ENCODE data around the gene SWT1.

SWT1 gene

DNA sequence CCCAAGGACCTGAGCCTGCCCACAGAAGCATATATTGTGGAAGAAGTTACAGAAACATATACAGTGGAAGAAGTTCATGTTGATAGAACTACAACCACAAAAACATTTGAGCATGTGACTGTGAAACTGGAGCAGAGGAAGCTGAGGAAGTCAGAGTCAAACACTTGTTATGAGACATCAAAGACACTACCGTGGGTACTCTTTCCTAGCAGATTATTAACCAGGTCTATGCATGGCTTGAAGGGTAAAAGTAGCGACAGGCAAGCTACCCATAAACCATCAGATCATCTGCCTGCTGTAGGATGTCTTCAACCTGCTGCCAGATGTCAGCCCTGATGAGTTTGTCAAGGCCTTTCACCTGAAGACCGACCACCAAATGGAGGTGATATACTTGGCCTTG lies 124.3 kb downstream of the SWT1 start:
- no peaks in the 10 kb centered on the region for H3K9me3 ChIP-seq (ENCODE audit: control insufficient read depth, low read length)
- H3K27ac ChIP-seq (ENCODE audit: insufficient read depth, low read depth, low read length, poor library complexity, severe bottlenecking), result no peak overlapping the region
- no peaks in the 10 kb centered on the region for H3K36me3 ChIP-seq (ENCODE audit: control insufficient read depth, insufficient read depth, low read length)
- no peak overlapping the region for H3K4me3 ChIP-seq (ENCODE audit: insufficient read depth, low read depth, low read length)
- 88 to 100% methylated on average over 3 of the region's 3 CpGs for WGBS, 2 experiments
- no peaks in the 10 kb centered on the region for H3K4me1 ChIP-seq (ENCODE audit: control insufficient read depth, insufficient read depth, low read length)
- H3K27me3 ChIP-seq (ENCODE audit: control insufficient read depth, insufficient read depth, low read length, poor library complexity, severe bottlenecking), result no peaks in the 10 kb centered on the region

DNA sequence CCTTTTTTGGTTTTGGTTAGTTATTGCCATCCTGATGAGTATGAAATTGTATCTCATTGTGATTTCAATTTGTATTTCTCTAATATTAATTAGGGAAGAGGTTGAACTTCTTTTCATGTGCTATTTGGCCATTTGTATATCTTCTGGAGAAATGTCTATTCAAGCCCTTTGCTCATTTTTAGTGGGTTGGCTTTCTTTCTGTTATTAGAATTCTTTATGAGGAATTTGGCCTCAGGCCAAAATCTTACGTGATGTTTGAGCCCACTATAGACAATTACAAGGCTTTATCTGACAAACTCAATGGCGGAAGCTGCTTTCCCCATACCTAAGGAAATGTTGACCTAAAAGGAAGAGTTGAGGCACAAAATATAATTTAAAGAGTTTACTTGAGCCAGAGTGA lies 127.1 kb downstream of the SWT1 start:
- 60 to 94% methylated on average over 1 to 2 of the region's 2 CpGs for WGBS, 2 experiments
- Histone ChIP-seq H3K9me3 (ENCODE audit: control insufficient read depth, low read length) (no peaks in the 10 kb centered on the region), H3K4me3 (ENCODE audit: insufficient read depth, low read depth, low read length) (no peak overlapping the region), H3K36me3 (ENCODE audit: control insufficient read depth, insufficient read depth, low read length) (no peaks in the 10 kb centered on the region), H3K27ac (ENCODE audit: insufficient read depth, low read depth, low read length, poor library complexity, severe bottlenecking) (no peak overlapping the region), H3K27me3 (ENCODE audit: control insufficient read depth, insufficient read depth, low read length, poor library complexity, severe bottlenecking) (no peaks in the 10 kb centered on the region), H3K4me1 (ENCODE audit: control insufficient read depth, insufficient read depth, low read length) (no peaks in the 10 kb centered on the region)

DNA sequence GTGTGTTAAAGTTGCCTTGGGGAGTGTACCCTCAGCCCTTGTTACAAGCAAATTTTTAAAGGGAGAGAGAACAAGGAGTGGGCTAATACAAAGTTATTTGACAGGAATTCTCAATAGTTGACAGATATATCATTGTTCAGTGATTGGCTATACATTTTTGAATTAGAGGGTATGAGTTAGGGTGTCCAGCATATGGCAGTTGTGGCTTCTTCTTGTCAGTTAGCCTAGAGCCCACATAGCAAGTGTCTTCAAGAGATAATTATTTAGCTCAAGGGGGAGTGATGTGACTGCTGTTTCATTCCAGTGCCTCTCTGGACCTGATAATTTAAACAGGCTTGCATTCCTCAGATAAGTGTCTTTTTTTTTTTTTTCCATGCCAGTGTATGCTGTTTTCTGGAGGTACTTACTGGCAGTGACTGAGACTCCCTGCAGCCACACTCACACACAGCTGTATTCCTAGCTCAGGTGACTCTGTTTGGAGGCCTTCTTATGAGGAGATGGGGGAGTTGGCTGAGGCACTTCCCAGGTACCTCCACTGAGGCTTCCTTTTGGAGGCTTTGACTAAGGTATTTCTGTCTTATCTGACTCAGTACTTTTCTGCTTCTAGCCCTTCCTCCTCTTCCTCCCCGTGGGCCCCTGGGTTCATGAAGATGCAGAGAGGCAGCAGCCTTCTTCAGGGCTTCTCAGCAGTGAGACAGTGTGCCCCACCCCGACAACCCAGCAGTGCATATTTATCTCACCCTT lies 127.7 kb downstream of the SWT1 start:
- Histone ChIP-seq H3K9me3 (ENCODE audit: control insufficient read depth, low read length) (no peaks in the 10 kb centered on the region), H3K36me3 (ENCODE audit: control insufficient read depth, insufficient read depth, low read length) (no peaks in the 10 kb centered on the region), H3K27me3 (ENCODE audit: control insufficient read depth, insufficient read depth, low read length, poor library complexity, severe bottlenecking) (no peaks in the 10 kb centered on the region), H3K27ac (ENCODE audit: insufficient read depth, low read depth, low read length, poor library complexity, severe bottlenecking) (no peak overlapping the region), H3K4me3 (ENCODE audit: insufficient read depth, low read depth, low read length) (no peak overlapping the region), H3K4me1 (ENCODE audit: control insufficient read depth, insufficient read depth, low read length) (no peaks in the 10 kb centered on the region)
- WGBS, 2 experiments, result 72 to 79% methylated on average over 2 of the region's 2 CpGs

DNA sequence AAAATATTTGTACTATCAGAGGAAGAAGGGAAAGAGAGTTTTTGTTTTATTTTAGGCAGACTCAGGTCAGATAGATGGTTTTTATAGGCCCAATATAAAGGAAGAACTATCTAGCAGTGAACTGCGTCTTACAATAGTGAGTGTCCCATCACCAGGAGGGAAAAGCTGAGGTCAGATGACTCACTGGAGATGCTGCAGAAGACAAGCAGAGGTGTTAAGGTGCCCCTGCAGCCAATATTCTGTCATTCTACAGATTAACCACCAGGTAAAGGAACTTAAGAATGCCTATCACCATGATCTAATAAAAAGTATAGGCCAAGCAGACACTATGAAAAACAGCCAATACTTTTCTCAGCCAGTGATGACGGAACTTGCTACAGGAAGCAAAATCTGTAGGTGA lies 130.5 kb downstream of the SWT1 start:
- H3K36me3 ChIP-seq (ENCODE audit: control insufficient read depth, insufficient read depth, low read length), result no peaks in the 10 kb centered on the region
- H3K27ac ChIP-seq (ENCODE audit: insufficient read depth, low read depth, low read length, poor library complexity, severe bottlenecking), result no peak overlapping the region
- no peaks in the 10 kb centered on the region for H3K27me3 ChIP-seq (ENCODE audit: control insufficient read depth, insufficient read depth, low read length, poor library complexity, severe bottlenecking)
- H3K4me1 ChIP-seq (ENCODE audit: control insufficient read depth, insufficient read depth, low read length), result no peaks in the 10 kb centered on the region
- H3K9me3 ChIP-seq (ENCODE audit: control insufficient read depth, low read length), result no peaks in the 10 kb centered on the region
- WGBS, 2 experiments, result 91 to 96% methylated on average over 2 of the region's 2 CpGs
- H3K4me3 ChIP-seq (ENCODE audit: insufficient read depth, low read depth, low read length), result no peak overlapping the region

DNA sequence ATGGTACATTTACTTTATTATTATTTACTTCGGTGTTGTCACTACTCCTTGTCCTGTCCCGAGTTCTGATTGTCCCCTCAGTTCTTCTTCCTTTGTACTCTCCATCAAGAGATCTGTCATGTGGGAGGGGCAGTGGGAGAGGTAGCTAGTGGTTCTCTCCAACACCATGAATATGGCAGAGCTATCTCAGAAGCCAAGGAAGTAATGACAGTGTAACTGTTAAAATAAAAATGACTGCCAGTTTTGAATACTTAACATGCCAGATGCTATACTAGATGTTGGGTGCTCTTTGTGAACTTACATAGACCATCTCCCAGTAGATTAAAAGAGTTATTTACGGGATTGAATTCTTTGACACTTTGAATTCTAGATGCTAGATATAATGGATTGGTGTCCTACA lies 131.5 kb downstream of the SWT1 start:
- Histone ChIP-seq H3K36me3 (ENCODE audit: control insufficient read depth, insufficient read depth, low read length) (no peaks in the 10 kb centered on the region), H3K9me3 (ENCODE audit: control insufficient read depth, low read length) (no peaks in the 10 kb centered on the region), H3K4me3 (ENCODE audit: insufficient read depth, low read depth, low read length) (no peak overlapping the region), H3K4me1 (ENCODE audit: control insufficient read depth, insufficient read depth, low read length) (no peaks in the 10 kb centered on the region), H3K27me3 (ENCODE audit: control insufficient read depth, insufficient read depth, low read length, poor library complexity, severe bottlenecking) (no peaks in the 10 kb centered on the region), H3K27ac (ENCODE audit: insufficient read depth, low read depth, low read length, poor library complexity, severe bottlenecking) (no peak overlapping the region)
- WGBS, 2 experiments, result 89 to 94% methylated on average over 1 to 3 of the region's 3 CpGs

DNA sequence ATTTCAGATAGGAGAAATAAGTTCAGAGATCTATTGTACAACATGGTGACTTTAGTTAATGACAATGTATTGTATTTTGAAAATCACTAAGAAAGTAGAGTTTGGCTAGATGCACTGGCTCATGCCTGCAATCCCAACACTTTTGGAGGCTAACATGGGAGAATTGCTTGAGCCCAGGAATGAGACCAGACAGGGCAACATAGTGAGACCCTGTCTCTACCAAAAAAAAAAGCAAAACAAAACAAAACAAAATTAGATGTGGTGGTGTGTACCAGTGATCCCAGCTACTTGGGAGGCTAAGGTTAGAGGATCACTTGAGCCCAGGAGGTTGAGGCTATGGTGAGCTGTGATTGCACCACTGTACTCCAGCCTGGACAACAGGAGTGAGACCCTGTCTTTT lies 132.9 kb downstream of the SWT1 start:
- H3K27ac ChIP-seq (ENCODE audit: insufficient read depth, low read depth, low read length, poor library complexity, severe bottlenecking), result no peak overlapping the region
- H3K36me3 ChIP-seq (ENCODE audit: control insufficient read depth, insufficient read depth, low read length), result no peaks in the 10 kb centered on the region
- H3K27me3 ChIP-seq (ENCODE audit: control insufficient read depth, insufficient read depth, low read length, poor library complexity, severe bottlenecking), result no peaks in the 10 kb centered on the region
- no peaks in the 10 kb centered on the region for H3K4me1 ChIP-seq (ENCODE audit: control insufficient read depth, insufficient read depth, low read length)
- H3K4me3 ChIP-seq (ENCODE audit: insufficient read depth, low read depth, low read length), result no peak overlapping the region
- no peaks in the 10 kb centered on the region for H3K9me3 ChIP-seq (ENCODE audit: control insufficient read depth, low read length)

DNA sequence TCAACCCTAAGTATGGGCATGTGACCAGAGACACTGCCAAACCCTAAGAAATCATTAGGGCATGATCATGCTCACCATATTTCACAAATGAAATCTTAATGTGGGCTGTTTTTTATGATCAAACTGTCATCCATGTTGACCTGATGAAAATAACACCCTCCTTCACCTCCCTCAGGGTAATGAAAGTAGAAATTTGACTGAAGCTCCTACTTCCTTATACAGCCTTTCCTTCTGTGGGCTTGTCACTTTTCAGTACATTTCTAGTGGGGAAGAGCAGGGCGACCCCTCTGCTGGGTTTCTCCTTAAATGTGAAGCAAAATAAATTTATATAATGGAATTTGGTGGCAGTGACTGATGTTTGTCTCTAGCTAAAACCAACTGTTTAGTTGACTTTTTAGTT lies 134.2 kb downstream of the SWT1 start:
- no peaks in the 10 kb centered on the region for H3K27me3 ChIP-seq (ENCODE audit: control insufficient read depth, insufficient read depth, low read length, poor library complexity, severe bottlenecking)
- H3K4me3 ChIP-seq (ENCODE audit: insufficient read depth, low read depth, low read length), result no peak overlapping the region
- no peaks in the 10 kb centered on the region for H3K9me3 ChIP-seq (ENCODE audit: control insufficient read depth, low read length)
- no peaks in the 10 kb centered on the region for H3K36me3 ChIP-seq (ENCODE audit: control insufficient read depth, insufficient read depth, low read length)
- 92 to 100% methylated on average over 1 of the region's 1 CpG for WGBS, 2 experiments
- H3K4me1 ChIP-seq (ENCODE audit: control insufficient read depth, insufficient read depth, low read length), result no peaks in the 10 kb centered on the region
- no peak overlapping the region for H3K27ac ChIP-seq (ENCODE audit: insufficient read depth, low read depth, low read length, poor library complexity, severe bottlenecking)

DNA sequence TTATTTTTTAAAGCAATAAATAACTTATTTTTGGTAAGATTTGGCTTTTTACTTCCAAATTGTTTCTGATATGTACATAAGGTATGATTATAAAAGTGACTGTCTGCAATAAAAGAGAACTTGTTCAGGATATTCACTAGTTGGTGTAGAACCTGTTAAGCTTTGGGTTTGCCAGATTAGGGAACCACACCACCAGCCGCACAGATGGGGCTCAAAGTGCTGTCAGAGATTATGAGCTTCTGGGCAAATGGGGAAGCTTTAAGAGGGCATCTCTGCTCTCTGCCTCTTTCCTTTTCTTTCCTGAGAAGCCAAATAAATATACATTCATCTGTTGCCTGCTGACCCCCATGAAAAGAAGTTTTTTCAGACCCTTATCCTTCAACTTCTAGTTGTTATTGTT lies 134.7 kb downstream of the SWT1 start:
- WGBS, 2 experiments, result 88 to 96% methylated on average over 1 of the region's 1 CpG
- H3K27ac ChIP-seq (ENCODE audit: insufficient read depth, low read depth, low read length, poor library complexity, severe bottlenecking), result no peak overlapping the region
- no peaks in the 10 kb centered on the region for H3K4me1 ChIP-seq (ENCODE audit: control insufficient read depth, insufficient read depth, low read length)
- H3K27me3 ChIP-seq (ENCODE audit: control insufficient read depth, insufficient read depth, low read length, poor library complexity, severe bottlenecking), result no peaks in the 10 kb centered on the region
- peaks cover 2% of the 10 kb centered on the region for H3K36me3 ChIP-seq (ENCODE audit: control insufficient read depth, insufficient read depth, low read length)
- no peak overlapping the region for H3K4me3 ChIP-seq (ENCODE audit: insufficient read depth, low read depth, low read length)
- no peaks in the 10 kb centered on the region for H3K9me3 ChIP-seq (ENCODE audit: control insufficient read depth, low read length)

DNA sequence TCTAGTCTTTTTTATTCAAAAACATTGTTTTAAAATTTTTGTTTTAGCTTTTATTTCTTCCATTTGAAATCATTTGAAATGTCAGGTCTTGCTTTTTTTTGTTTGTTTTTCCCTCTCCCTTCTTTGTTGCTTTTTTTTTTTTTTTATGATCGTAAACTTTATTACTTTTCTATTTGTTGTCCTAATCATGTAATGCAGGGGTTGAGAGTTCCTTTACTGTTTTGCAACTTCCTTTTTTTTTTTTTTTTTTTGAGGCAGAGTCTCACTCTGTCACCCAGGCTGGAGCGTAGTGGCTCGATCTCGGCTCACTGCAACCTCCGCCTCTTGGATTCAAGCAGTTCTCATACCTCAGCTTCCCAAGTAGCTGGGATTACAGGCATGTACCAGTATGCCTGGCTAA lies 135.3 kb downstream of the SWT1 start:
- Histone ChIP-seq H3K4me3 (ENCODE audit: insufficient read depth, low read depth, low read length) (no peak overlapping the region), H3K27ac (ENCODE audit: insufficient read depth, low read depth, low read length, poor library complexity, severe bottlenecking) (no peak overlapping the region), H3K4me1 (ENCODE audit: control insufficient read depth, insufficient read depth, low read length) (no peaks in the 10 kb centered on the region), H3K36me3 (ENCODE audit: control insufficient read depth, insufficient read depth, low read length) (peaks cover 8% of the 10 kb centered on the region), H3K27me3 (ENCODE audit: control insufficient read depth, insufficient read depth, low read length, poor library complexity, severe bottlenecking) (no peaks in the 10 kb centered on the region), H3K9me3 (ENCODE audit: control insufficient read depth, low read length) (no peaks in the 10 kb centered on the region)
- 89 to 97% methylated on average over 4 of the region's 5 CpGs for WGBS, 2 experiments

DNA sequence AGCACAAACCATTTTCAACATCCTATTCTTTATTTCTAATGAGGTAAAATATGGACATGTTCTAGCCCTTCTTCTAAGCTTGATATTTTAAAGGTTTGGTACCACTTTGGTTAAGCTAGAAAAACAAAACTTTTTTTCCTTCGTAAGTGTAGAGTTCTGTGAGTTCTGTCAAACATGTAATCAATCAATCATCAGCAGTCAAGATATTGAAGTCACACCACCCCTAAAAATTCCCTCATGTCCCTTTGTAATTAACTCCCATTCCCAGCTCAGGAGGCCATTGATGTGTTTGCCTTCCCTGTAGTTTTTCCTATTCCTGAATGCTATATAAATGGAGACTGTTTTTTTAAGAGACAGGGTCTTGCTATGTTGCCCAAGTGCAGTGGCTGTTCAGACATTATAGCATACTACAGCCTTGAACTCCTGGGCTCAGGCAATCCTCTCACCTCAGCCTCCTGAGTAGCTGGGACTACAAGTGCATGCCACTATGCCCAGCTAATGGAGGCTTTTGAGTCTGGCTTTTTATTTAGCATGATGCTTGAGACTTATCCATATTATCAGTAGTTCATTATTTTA lies 137.1 kb downstream of the SWT1 start:
- Histone ChIP-seq H3K4me3 (ENCODE audit: insufficient read depth, low read depth, low read length) (no peak overlapping the region), H3K36me3 (ENCODE audit: control insufficient read depth, insufficient read depth, low read length) (peaks cover 21% of the 10 kb centered on the region), H3K4me1 (ENCODE audit: control insufficient read depth, insufficient read depth, low read length) (no peaks in the 10 kb centered on the region), H3K27me3 (ENCODE audit: control insufficient read depth, insufficient read depth, low read length, poor library complexity, severe bottlenecking) (no peaks in the 10 kb centered on the region), H3K9me3 (ENCODE audit: control insufficient read depth, low read length) (no peaks in the 10 kb centered on the region), H3K27ac (ENCODE audit: insufficient read depth, low read depth, low read length, poor library complexity, severe bottlenecking) (no peak overlapping the region)
- 97 to 100% methylated on average over 1 of the region's 1 CpG for WGBS, 2 experiments

Measured in ectodermal cell (in vitro differentiated cells).